NCI-H2107 treated with DMSO at 0.1 percent for 48 hours (cell line): ENCODE results near the gene CERK.

Experiments used
- DNase-seq: peaks from one replicate; lab custom pipeline; 2025; ENCODE audit not compliant: unreplicated experiment; lab: John Stamatoyannopoulos, UW

CERK gene

GRCh38 chr22:46749682-46750529, 11.9 kb upstream of the CERK start:
- DNase-seq: no peak

DNA sequence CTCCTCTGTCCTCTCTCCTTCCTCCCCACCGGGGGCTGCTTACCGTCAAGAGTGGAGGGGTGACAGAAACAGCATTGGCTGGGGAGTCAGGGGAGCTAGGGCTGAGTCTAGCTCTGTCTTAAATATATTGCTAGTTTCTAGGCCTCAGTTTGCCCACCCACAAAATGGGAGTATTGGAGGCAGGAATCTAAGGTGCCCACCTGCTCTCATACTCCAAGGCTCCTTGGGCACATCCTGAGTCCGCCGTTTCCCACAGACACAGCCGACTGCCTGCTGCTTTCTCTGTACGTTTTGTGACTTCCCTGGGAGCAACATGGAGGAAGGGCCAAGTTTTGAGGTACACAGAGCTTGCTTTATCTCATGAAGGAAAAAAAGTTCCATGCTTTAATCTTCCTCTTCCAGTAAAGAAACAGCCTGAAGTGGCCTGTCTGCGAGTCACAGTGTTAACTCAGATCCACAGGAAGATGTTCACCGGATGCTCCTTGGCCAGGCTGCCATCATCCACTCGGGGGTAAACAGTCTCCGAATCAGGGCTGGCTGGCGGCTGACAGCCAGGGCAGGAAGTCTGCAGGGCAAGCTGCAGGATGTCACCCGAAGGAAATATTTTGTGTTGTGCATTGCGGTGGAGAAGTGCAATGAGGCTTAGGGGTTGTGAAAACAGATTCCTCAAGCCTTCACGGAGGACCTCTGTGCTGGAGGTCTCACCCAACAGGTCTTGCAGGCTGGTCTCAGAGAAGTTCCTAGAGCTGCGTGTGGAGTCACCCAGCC, 11.0 kb upstream of the CERK start:
- DNase-seq: no peak

DNA sequence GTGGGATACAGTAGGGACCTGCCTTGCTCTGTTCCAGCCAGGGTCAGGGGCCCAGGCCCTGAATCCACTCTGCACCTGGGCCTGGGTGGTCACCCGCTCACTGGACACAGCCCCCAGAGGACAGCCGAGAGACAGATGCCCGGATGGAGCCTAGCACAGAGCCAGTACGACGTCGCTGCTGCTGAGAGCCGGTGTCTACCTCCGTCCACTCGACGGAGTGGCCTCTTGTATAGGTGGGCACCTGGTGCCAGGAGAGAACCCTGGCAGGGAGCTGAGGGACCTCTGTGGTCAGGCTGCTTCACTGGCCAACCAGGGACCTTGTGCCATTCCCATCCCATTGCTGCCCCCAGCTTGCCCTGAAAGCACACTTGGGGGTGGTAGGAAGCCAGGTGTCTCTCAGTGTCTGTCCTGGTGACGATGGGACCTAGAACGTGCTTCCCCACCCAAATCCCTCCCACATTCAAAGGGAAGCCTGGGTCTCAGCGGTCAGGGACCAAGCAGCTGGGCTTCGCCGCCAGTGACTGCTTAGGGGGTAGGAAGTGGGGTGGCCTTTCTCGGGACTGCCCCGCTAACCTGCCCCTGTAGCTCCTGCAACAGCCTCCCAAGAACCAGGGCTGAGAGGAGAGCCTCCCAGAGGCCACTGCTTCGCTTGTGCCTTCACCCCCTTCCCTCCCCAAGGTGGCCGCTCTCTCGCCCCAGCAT, 10.3 kb upstream of the CERK start:
- DNase-seq: no peak

- DNase-seq: no peak
Measured at GRCh38 chr22:46747646-46748045, 9.6 kb upstream of the CERK start.

DNA sequence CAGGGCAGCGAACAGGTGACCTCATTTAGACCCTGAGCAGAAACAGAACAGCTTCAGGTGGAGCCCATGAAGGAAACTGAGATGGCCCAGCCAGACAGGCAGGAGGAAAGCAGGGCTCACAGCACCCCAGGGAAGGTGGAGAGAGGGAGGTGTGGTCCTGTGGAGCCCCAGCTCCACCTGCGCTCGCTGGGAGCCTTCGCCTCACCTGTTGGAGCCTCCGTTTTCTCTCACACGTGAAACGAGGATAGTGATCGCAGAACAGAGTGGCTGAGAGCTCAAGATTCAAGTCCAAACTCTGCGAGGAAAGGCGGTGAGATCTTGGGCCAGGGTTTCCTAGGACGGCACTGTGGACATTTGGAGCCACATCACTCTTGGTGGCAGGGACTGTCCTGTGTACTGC, 8.6 kb upstream of the CERK start:
- no peak for DNase-seq

DNA sequence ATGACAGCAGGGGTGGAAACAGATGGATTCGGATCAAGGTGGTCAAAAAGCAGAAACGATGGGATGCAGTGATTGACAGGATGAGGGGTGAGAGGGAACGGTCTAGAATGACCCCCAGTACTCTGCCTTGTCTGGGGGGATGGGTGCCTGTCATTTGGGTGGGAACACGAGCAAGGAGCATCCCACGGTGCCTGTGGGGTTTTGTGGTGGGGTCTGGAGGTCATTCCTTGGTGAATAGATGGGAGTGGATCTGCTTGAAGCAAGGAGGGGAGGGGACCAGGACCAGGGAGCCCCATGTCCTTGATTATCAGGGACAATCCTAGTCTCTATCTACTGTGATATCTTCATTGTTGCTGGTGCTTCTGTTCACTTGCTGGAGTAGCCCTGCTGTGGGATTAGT, 8.1 kb upstream of the CERK start:
- DNase-seq: no peak

DNA sequence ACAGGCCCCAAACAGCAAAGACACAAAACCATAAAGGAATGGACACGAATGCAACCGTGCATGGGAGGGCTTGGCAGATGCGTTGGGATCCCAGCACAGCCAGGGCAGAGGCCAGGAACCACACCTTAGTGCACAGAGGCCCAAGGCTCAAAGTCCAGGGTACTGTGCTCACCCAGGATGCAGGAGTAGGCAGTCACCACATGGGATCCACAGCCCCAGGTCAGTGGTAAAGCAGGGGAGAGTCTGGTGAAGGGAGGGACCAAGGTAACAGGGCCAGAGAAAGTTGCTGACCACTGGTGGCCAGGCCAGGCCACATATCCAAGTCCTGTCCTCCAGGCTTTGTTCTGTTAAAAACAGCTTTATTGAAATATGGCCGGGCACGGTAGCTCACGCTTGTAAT, 6.5 kb upstream of the CERK start:
- no peak for DNase-seq

- DNase-seq: no peak
Measured at GRCh38 chr22:46742576-46743221, 4.6 kb upstream of the CERK start.

GRCh38 chr22:46741974-46742519, 4.0 kb upstream of the CERK start:
- DNase-seq: no peak

GRCh38 chr22:46740910-46741780, 3.1 kb upstream of the CERK start:
- DNase-seq: no peak

DNA sequence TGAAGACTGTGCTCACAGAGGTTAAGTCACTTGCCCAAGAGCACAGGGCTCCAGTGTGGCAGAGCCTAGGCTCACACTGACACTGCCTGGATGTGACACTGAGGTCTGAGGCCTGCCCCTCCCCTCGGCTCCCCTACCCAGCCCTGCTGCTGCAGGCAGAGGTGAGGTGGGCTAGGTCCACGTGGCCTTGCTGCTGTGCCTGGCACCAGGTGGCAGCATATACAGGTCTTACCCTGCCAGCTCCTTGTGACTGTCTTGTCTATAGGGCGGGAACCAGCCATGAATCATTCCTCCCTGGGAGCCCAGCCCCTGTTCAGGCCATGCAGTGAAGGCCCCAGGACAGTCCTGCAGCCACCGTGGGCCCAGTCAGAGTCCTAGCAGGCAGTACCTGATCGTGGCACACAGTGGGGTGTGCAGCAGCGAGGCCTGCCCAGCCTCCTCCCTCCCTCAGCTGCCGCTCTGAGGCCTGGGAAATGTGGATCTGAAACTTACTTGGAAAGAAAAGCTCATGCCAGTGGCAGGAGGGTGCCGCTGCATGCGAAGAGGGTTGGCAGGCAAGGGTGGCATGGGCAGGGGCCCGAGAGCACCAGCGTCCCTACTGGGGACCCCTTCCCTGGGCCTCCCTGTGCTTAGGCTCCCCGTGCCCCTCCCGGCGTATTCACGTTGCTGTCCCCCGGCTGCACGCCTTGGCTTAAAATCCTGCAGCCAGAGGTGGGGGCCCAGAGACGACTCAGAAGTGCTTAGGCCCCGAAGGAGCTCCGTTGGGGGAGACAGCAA, 1.2 kb upstream of the CERK start:
- no peak for DNase-seq

DNA sequence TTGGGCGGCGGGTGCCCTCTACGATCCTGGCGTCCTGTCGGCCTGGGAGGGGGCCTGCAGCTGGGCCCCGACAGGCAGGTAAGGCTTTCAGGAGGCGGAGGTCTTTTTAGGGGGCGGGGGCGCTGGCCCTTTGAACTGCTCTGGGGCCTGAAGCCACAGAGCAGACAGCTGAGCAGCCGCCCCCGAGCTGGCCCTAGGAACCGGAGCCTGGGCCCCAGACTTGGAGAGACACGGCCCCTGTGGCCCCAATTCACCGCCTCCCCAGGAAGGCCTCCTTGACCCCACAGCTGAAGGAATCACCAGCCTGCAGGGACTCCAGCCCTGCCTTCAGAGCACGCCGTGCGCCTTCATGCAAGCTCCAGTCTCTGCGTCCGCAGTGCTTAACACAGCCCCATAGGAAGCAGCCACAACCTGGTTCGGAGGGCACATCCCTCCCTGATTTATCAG, 618 bp upstream of the CERK start:
- no peak for DNase-seq

GRCh38 chr22:46737105-46737975, 712 bp downstream of the CERK start:
- no peak for DNase-seq

DNA sequence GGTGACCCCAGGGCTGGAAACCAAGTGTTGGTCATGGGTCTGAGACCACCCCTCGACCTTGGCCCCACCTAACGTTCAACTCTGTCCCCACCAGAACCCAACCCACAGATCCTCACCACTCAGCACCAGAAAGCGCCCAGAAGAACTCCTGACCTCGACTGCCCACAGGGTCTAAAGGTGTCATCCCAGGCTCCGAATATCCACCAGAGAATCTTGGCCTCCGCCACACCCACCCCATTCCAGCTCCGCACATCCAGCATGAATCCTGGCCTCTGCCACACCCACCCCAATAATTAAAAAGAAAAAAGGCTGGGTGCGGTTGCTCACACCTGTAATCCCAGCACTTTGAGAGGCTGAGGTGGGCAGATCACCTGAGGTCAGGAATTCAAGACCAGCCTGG, 1.3 kb downstream of the CERK start:
- no peak for DNase-seq

GRCh38 chr22:46735747-46736608, 2.1 kb downstream of the CERK start:
- DNase-seq: no peak

DNA sequence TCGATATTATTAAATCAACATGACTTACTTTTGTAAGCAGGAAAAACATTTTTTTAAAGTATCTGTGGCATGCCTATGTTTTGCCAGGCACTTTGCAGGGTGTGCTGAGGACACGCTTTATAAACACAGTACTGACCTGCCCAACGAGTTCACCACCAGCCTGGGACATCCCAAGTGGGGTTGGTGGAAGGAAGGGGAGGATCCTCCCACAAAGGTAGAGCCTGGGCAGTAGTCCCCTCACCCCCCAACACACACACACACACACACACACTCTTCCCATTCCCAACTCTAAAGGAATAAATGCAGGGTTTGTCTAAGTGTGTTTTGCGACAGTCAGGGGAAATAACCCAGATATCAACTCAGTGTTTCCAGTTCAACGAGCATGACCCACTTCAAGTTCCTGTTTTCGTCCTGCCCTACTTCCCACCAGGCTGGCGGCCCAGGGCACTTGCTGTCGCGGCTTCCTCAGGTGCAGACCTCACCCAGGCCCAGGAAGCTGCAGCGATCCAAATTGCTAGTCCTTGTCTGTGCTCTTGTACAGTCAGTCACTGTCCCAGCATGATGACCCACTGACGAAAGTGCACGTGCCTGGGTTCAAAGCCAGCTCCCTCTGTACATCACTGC, 3.1 kb downstream of the CERK start:
- DNase-seq: peak; percentile 9

GRCh38 chr22:46734213-46734722, 3.8 kb downstream of the CERK start:
- peak; percentile 31 for DNase-seq
